Measurements from ENCODE around the gene TMEM250.

DNA sequence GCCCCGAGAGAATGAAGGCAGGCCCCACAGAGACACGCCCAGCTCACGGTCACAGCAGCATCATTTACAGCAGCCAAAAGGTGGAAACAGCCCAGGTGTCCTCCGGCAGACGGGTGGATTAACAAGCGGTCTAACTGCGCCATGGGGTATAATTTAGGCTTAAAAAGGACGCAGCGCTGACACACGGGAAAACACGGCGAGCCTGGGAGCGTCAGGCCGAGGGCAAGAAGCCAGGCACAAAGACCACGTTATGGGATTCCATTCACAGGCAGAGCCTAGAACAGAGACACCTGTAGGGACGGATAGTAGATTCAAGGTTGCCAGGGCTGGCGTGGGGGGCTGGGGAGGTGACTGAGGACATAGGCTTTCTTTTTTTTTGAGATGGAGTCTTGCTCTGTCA, 36.9 kb upstream of the TMEM250 start:
- TF ChIP-seq, protein P1, sequence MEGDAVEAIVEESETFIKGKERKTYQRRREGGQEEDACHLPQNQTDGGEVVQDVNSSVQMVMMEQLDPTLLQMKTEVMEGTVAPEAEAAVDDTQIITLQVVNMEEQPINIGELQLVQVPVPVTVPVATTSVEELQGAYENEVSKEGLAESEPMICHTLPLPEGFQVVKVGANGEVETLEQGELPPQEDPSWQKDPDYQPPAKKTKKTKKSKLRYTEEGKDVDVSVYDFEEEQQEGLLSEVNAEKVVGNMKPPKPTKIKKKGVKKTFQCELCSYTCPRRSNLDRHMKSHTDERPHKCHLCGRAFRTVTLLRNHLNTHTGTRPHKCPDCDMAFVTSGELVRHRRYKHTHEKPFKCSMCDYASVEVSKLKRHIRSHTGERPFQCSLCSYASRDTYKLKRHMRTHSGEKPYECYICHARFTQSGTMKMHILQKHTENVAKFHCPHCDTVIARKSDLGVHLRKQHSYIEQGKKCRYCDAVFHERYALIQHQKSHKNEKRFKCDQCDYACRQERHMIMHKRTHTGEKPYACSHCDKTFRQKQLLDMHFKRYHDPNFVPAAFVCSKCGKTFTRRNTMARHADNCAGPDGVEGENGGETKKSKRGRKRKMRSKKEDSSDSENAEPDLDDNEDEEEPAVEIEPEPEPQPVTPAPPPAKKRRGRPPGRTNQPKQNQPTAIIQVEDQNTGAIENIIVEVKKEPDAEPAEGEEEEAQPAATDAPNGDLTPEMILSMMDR (IDR thresholded peaks at IDR 0.05) = no peak
- no peak for TF ChIP-seq POLR2A (IDR thresholded peaks at IDR 0.05)
